OCI-LY1 (cell line): ENCODE measurements around the gene SETDB2.

Experiments used
- EZH2 ChIP-seq: fragments of 200-600 bp; sonication (generic), shearing (Covaris generic); IDR thresholded peaks from 2 replicates; pipeline ENCODE4 v1.8.0; 2017; ENCODE audit warnings: borderline replicate concordance, mixed run types, mild to moderate bottlenecking, antibody characterized with exemption, low read length, moderate library complexity, mixed read lengths
- TF ChIP-seq, protein P1 (sequence below): fragments of 200-600 bp; sonication (generic), shearing (Covaris generic); IDR thresholded peaks from 2 replicates; pipeline ENCODE4 v1.5.1; 2017; ENCODE audit warnings: mild to moderate bottlenecking, antibody characterized with exemption, low read length, moderate library complexity, mixed read lengths

DNA sequence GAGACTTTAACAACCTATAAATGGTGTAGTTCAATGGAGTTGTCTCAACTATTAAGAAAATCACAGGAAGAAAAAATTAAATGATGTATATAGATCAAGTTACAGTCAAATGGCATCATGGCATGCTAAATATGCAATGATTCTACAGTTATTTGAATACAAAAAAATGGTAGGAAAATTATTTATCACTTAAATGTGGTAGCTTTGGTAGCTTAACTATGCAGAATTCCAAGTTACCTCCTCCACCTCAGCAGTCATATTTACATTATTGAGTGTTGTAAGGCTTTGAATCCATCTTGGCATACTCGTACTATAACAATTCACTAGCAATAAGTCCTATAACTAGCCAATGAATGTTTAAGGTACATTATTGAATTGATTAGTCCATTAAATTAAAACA, 37.0 kb upstream of the SETDB2 start:
- no peak for TF ChIP-seq EZH2
- TF ChIP-seq, protein P1, sequence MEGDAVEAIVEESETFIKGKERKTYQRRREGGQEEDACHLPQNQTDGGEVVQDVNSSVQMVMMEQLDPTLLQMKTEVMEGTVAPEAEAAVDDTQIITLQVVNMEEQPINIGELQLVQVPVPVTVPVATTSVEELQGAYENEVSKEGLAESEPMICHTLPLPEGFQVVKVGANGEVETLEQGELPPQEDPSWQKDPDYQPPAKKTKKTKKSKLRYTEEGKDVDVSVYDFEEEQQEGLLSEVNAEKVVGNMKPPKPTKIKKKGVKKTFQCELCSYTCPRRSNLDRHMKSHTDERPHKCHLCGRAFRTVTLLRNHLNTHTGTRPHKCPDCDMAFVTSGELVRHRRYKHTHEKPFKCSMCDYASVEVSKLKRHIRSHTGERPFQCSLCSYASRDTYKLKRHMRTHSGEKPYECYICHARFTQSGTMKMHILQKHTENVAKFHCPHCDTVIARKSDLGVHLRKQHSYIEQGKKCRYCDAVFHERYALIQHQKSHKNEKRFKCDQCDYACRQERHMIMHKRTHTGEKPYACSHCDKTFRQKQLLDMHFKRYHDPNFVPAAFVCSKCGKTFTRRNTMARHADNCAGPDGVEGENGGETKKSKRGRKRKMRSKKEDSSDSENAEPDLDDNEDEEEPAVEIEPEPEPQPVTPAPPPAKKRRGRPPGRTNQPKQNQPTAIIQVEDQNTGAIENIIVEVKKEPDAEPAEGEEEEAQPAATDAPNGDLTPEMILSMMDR, result no peak
